COLO829 (cell line): Measurements from ENCODE around the gene STAC.
"Not testable (repeated sequence)": the region's sequence is repeated elsewhere in the genome, so short reads cannot be mapped to it uniquely, and the experiment has no call there.

ENCODE experiments used
- DNase-seq: peaks from one replicate; pipeline ENCODE4 v3.0.0; 2012; ENCODE audit warnings: low spot score

STAC gene

GRCh38 chr3:36477655-36478054 lies 97.4 kb downstream of the STAC start:
- DNase-seq: no peak

GRCh38 chr3:36480911-36481648 lies 100.8 kb downstream of the STAC start:
- DNase-seq: no peak

GRCh38 chr3:36482256-36482655 lies 102.0 kb downstream of the STAC start:
- DNase-seq: no peak

GRCh38 chr3:36482880-36483279 lies 102.6 kb downstream of the STAC start:
- DNase-seq: no peak

- DNase-seq: no peak
These were observed 103.4 kb downstream of the STAC start for GRCh38 chr3:36483709-36484108.

- DNase-seq: no peak
These were observed 104.1 kb downstream of the STAC start for GRCh38 chr3:36484386-36484785.

GRCh38 chr3:36486009-36486795 lies 105.9 kb downstream of the STAC start:
- DNase-seq: no peak

- no peak for DNase-seq
These were observed 107.3 kb downstream of the STAC start for GRCh38 chr3:36487616-36488015.

- DNase-seq: no peak
These were observed 107.9 kb downstream of the STAC start for GRCh38 chr3:36488077-36488789.

GRCh38 chr3:36489101-36489500 lies 108.8 kb downstream of the STAC start:
- DNase-seq: no peak

GRCh38 chr3:36489679-36490425 lies 109.5 kb downstream of the STAC start:
- DNase-seq: no peak

GRCh38 chr3:36493051-36493450 lies 112.7 kb downstream of the STAC start:
- DNase-seq: no peak

GRCh38 chr3:36494461-36495109 lies 114.3 kb downstream of the STAC start:
- DNase-seq: no peak

- no peak for DNase-seq
These were observed 116.7 kb downstream of the STAC start for GRCh38 chr3:36496684-36497633.

- not testable (repeated sequence) for DNase-seq
These were observed 119.7 kb downstream of the STAC start for GRCh38 chr3:36500053-36500452.

- DNase-seq: no peak
These were observed 121.3 kb downstream of the STAC start for GRCh38 chr3:36501616-36502015.

- no peak for DNase-seq
These were observed 125.1 kb downstream of the STAC start for GRCh38 chr3:36505393-36505792.

- no peak for DNase-seq
These were observed 131.6 kb downstream of the STAC start for GRCh38 chr3:36511791-36512486.

- DNase-seq: no peak
These were observed 132.3 kb downstream of the STAC start for GRCh38 chr3:36512555-36512954.

GRCh38 chr3:36514171-36514570 lies 133.9 kb downstream of the STAC start:
- no peak for DNase-seq
